ENCODE measurements around the gene DGCR2.
"Not testable (repeated sequence)": the region's sequence is repeated elsewhere in the genome, so short reads cannot be mapped to it uniquely, and the experiment has no call there.

Gene DGCR2

DNA sequence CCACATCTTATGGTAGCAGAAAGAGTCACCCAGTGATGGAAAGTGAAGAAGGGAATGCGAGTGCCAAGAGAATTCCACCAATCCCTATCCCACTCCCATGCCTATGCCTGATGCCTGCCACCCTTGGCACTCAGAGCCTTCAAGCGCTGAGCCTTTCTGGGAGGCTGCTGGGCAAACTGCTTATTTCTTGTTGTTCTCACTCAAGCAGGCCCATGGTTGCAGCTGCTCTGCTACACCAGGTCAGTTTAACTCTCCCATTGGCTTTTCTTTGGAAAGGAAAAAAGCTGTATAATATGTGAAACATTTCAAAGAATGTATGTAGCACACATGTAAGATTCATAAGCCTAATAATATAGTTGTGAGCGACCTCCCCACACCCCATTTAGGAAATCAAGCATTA, 41.4 kb downstream of the DGCR2 start:
- DNase-seq, result no peak

DNA sequence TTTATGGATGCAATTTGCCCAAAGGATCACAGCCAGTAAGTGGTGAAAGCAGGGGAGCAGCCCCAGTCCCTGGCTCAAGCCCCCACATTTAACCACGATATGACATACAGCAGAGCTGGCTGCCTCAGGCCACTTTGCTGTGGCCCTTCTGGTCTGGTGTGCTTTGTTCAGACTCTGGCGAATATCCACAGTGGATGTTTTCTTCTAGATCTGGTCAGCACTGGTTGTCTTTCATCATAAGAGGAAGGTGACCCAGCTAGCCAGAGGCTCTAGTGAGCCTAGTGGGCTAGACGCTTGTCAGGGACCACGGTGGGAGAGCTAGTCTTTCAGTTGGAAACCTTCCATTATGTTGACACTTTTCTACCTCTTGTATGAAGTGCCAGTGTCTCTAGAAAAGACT, 42.5 kb downstream of the DGCR2 start:
- DNase-seq, result no peak

DNA sequence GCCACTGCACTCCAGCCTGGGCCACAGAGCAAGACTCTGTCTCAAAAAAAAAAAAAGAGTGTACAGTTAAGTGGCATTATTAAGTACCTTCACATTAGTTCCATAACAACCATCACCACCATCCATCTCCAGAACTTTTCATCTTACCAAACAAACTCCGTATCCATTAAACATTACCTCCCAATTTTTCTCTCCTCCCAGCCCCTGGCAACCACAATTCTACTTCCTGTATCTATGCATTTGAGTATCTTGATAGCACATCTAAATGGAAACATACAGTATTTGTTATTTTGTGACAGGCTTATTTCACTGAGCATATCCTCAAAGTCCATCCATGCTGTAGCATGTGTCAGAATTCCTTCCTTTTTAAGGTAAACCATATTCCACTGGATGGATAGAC, 46.8 kb downstream of the DGCR2 start:
- DNase-seq, result no peak

DNA sequence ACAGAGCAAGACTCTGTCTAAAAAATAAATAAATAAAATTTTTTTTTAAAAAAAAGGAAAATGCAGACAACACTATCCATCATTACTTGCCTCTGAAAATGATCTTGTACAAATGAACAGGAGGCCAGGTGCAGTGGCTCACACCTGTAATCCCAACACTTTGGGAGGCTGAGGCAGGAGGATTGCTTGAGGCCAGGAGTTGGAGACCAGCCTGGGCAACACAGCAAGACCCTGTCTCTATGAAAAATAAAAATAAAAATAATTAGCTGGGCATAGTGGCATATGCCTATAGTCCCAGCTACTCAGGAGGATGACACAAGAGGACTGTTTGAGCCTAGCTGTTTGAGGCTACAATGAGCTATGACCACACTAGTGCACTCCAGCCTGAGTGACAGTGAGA, 49.4 kb downstream of the DGCR2 start:
- DNase-seq, result not testable (repeated sequence)

DNA sequence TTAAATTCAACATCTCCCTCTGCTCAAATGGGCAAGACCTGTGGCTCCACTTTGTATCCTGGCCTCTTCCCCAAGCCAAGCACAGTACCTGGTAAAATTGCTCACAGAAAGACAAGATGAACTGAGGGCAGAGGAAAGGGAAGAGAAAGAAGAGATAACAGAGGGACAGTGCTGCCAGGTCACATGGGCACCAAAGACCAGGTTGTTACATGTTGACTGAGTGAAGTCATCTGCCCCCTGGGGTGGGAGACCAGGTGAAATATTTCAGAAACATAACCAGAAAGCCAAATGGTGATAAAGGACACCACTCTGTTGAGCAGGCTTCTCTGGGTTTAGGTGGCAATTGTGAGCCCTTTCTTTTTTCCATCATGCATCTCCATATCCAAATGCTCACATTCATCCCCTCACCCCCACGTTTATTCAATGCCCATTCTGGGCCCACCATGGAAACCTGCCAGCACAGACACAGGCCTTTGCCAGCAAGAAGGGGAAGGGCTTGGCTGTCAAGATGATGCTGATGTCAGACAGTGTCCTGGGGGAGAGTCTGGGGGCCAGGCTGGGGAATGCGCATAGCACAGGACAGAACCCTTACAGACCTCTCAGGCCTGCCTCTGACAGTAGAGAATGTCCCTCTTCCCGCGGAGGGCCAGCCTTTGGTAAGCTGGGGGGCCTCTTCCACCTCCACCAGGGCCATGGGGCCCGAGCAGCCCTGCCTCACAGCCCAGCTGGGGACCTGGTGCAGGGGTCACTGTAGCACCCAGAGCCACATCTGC, 51.6 kb downstream of the DGCR2 start:
- DNase-seq, result no peak

DNA sequence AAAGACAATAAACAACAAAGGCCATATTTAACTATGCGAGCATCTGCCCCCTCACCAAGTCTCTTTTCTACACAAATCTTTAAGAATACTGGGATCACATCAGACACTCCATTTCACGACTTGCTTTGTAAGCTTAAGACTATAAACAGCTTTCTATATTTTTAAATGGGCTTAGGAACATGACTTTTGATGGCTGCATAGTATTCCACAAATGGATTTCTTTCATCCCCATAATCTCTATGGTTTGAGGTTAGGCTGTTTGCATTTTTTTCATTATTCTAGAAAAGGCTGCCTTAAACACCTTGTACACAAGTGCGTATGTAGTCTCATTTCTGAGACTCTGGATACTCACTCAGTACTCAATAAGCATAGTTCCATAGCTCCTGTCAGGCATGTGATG, 52.8 kb downstream of the DGCR2 start:
- DNase-seq, result no peak

DNA sequence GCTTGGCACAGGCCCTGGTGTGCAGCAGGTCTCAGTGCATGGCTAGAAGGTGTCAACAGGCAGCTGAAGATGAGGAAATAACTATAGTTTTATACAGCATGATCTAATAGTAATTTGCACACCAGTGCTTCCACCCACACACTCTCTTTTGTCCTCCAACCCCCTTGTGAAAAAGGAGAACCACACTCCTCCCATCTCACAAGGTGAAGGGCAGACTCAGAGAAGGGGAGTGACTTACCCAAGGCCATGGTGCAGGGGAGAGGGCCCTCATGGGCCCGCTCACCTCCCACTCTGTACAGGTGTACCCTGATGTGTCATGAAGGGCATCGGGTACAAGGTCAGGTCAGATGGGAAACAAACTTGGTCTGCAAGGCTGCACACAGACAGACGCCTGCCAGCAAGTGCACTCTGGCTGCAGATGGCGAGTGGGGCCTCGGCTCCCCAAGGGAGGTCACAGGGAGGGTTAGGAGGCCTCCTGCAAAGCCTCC, 53.4 kb downstream of the DGCR2 start:
- no peak for DNase-seq

DNA sequence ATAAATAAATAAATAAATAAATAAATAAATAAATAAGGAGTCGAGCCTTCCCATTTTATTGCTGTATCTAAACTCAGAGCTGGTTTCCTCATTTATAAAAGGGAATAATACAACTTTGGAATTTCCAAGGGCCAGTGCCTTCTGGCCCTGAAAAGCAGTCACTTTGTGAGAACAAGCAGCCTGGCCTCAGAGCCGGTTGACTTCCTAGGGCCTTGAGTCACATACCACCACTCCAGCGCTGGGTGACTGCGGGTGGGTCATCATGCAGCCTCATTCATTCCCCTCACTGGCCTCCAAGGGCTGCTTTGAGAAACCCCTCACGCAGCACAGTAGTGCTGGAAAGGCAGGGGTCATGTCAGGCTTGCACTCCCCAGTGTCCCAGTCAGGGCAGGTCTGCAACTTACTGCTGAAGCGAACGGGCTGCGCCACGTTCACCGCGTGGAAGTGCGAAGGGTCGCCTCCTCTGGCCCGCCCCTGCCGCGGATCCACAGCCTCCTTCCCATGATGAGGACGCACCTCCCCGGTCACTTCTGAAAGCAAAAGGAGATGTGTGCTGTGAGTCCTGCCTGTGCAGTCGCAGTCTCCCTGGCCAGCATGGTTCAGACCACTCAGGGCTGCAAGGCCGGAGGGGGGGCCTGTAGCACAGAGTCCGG, 54.4 kb downstream of the DGCR2 start:
- no peak for DNase-seq

DNA sequence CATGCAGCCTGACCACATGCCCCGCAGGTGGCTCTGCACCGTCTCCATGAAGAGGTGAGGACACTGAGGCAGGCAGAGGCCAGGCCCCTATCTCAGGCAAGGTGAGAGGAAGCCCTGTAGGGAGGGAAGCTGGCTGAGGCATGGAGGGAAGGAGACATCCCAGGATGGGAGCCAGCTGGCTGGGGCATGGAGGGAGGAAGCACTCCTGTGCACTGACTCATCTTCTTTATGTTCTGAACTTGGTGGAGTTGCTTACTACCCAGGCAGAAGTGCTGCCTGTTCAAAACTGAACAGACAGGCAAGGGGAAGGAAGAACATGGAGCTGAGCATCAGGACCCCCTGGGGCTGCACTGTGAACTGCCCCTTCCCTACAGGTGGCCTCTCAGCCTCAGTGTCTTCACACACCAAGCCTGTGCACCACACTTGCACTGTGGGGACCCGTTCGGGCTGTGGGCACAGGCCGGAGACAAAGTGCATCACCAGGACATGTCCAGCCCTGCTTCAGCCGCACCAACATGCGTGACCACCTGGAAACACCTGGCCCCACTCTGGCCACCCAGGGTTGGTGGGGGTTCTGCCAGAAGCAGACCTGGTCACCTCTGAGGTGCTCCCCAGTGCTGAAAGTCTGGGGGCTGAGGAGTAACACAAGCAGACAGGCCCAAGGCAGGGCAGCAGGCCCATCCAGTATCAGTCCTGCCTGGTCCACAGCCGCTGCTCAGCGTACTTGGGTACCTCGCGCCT, 55.5 kb downstream of the DGCR2 start:
- no peak for DNase-seq

DNA sequence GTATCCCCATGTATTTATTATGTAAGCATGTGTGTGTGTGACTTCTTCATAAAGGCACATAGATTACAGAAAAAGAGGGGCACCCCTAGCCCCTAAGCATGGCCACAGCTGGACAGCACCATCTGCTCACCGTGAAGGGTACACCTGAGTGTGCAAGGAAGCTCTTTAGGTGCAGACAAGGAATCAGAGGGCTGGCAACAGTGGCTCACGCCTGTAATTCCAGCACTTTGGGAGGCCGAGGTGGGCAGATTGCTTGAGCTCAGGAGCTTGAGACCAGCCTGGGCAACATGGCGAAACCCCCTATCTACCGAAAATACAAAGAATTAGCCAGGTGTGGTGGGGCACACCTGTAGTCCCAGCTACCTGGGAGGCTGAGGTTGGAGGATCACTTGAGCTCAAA, 56.3 kb downstream of the DGCR2 start:
- DNase-seq, result no peak

DNA sequence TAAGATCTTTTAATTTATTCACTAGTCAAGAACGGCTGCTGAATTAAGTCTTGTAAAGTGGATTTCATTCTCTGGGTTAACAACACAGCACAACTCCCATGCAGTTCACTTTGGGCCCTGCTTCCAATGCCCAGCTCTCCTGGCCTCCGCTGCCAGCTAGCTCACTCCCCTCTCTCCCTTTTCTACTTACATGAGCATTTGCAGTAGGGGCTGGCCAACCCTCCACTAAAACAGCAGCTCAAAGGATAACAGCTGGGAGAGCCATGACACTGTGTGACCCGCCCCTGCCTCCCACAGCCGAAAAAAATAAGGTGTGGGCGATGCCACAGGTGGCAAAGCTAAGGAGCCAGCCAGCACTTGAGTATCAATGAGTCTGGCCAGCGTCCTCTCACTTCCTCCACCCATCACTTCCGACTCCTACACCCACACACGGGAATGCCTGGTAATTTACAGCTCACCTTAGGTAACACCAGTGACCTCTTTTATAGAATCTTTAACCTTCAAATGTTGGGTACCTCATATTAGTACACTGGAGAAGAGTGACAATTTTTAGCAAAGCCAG, 56.8 kb downstream of the DGCR2 start:
- DNase-seq, result no peak

DNA sequence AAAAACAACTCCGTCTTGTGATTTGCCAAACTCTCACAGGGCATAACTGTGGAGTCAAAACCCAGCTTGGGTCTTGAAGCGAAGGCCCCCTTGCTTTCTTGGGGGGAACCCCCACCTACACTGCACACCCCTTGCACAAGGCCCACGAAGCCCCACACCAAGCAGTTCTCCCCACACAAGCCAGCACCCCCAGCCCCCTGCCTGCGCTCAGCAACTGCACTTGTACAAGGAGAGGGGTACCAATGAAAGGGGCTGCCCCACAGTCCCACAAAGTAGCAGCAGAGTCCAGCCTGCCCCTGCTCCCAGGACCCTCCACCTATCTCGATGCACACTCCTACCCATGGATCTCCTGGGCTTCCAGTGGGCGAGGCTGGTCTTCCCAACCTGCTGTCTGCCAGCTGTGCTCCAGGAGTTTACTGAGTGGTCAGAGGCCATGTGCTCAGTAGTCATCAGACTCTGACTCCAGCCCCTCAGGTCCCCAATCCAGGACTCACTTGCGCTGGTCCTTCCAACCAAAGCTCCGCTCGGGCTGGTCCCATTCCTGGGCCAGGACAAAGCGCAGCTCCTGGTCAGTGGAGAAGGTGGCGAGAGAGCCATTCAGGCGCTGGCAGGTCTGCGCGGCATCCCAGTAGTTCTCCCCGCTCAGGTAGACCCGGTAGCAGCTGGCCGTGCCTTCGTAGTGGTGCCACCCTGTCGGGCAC, 57.7 kb downstream of the DGCR2 start:
- no peak for DNase-seq

DNA sequence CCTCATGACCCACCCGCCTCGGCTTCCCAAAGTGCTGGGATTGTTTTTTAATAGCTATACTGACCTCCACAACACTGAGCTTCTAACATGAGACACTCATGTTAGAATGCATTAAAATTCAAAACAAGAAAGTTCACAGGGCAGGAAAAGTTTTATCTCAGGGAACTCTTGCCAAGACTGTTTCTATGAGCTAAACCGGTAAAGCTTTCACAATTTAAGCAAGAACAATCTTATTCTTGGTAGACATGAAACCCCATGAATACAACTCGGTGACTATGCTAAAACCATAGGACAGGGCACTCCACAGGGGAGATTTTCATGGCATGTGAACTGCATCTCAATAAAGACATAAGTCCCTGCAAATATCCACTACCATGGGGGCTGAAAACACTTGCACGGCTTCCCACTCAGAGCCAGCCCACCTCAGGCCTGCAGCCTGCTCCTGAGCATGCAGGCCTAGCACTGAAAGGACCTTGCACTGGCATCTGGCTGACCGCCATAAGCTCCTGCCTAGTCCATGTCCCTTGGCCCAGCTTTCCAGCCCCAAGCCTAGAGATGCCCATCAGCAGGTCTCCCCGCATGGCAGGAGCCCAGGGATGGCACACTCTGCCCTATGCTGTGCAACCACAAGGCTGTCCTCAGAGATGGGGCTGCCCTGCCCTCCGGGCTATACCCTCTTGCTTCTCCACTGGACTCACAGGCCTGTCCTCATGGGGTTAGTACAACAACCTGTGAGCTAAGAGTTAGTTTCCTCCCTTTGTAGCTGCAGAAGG, 58.4 kb downstream of the DGCR2 start:
- DNase-seq, result no peak

DNA sequence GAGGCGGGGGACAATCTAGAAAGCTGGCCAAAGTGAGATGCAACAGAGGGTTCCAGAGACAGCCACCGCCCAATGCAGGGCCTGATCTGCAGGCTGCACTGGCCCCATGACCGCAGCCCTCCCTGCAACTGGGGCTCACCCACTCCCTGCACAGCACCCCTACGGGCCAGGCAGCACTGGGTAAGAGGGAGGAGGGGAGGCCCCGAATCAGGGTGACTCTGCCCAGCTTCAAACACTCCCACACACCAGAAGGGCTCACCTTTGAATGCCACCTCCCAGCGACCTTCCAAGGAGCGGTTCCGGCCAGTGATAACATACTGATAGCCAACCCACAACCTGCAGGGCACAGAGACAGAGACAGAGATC, 59.3 kb downstream of the DGCR2 start:
- no peak for DNase-seq

DNA sequence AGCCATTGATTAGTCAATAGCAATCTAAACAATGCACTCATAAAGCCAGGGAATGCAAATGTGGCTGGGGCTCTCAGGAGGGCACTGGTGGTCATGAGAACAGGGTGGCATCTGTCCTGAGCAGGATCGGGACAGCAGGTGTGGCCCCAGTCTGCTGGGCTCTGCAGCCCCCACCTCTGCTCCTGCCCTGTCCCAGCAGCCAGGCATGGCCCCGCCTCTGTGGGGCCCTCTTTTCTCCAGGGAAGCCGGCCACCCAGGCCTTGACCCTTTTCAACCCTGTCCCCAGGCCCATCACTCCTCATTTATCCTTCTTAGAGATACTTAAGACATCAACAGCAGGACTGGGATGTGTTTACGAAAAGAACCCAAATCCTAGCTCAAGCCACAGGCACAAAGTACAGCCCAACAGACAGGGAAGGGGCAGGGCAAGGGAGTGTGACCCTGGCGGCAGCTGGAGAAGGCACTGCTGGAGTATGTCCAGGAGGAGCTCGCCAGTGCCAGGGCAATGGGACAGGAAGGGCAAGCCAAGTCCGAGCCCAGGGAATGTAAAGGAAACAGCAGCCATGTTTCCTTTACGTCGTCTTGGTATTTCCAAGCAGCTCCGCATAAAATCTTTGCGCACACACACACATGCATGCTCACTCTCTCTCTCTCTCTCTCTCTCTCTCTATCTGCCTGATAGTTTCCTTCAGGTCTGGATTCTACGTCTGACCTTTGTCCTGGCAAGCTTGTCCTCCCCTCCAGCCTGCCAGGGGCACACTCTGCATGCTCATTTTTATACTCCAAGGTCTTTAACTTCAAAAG, 59.9 kb downstream of the DGCR2 start:
- DNase-seq, result no peak

DNA sequence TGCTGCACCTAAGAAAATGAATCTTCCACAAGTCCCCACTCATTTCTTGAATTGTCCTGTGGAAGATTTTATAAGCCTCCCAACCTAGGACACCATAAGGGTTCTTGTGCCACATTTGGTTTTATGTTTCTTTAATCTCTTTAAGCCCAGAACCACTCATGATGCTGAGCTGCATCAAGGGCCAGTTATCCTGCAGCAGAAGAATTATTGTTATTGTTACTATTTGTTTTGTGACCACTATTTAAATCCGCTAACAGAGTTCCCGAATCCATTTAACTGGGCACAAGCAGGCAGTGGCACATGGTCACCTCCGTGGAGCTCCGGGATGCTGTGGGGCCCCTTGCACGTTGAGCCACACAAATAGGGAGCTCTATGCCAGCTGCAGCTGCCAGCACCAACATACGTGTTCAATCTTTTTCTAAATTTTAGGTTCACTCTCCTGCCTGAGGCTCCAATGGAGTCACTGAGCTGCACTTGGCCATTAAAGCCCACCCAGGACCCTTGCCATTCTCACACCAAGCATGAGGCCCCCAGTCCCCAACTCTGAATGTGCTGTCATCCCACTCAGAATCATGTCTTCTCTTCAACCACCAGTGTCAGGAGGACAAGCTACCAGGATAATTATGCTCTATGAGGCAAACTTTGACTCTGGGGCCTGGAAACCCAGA, 60.6 kb downstream of the DGCR2 start:
- DNase-seq, result no peak

DNA sequence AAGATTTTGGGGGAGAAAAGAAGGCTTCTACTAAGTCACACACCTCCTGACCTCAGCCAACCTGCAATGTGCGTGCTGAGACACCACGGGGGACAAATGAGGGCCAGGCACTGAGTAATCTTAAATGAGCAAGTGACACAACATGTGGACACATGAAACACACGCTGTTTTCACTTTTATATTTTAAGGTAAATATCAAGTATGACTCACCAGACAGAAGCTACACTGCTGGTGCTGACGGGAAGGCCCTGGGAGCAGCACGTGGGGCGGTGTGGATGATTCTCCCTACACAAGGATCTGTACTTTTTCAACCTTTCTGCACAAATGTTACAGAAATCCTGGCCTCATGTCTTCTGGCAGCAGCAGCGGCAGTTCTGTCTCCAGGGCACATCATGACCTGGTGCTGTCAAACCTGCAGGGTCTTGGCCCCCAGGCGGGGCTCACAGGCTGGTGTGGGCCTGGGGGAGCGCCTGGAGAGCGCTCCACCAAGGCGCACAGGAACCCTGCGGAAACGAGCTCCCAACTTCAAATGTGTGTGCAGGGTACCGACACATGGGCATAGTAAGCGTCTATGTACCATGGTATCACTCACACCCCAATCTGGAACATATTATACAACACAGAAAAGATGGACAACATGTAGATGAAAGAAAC, 61.7 kb downstream of the DGCR2 start:
- DNase-seq, result no peak

DNA sequence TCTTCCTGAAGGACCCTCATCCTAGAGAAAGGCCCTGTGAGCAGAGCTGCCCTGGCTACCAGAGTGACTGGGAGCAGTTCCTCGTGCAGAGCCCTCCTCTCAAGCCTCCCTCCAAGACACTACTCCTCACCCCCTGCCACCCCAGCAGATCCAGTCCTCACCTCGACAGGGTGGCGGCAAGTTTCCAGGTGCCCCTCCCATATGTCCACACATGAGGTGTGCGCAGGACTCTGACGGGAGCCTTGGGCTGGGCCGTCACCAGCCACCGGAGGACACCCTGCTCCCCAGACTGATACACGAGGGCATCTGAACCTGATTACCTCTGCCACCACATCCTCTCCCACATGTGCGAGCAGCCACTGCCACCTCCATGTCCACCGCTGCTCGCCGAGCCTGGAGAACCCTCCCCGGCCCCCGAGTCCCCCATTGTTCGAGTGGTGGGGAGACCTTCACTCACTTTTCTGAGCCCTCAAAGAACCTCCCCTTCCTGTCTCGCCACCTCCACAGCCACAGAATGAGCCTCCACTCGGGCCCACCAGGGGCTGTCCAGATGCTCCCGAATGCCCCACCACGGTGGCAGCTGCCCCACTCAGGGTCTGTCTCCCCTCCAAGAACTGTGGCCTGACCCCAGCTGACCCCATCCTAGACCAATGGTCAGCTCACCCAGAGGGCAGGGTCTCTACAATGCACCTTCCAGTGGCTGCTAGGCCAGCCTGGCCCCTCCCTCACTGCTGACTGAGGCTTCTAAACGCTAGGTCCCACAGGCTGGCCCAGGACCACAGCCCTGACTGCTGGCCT, 62.5 kb downstream of the DGCR2 start:
- DNase-seq, result no peak

DNA sequence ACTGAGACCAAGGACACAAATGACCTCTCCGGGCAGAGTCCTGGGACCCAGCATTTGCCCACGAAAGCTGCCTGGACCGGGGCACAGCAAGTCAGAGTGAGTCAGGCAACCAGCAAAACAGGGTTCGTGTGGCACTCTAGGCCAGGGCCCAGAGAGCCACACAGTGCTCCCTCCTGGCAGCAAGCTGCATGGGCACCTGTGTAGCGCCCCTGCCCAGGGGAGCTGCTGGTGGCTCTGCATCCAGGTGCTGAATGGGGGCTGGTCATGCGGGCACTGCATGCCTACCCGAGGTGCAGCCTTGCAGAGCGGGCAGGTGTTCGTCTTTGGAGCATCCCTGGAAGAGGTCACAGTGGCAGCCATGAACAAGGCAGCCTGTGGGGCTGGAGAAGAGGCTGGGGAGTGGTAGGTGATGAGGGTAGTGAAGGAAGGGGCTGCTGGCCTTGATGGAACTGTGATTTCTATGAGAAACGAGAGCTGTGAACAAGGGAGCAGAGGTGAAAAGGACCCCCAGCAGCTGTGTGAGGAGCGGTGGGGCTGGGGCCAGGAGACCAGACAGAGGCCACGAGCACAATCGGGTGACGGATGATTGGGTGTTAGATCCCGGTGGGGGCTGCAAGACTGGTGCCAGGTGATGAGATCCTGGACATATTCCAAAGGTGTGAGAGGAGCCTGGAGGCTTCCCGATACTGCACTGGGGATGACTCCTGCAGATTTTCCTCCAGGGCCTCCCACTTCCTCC, 63.3 kb downstream of the DGCR2 start:
- no peak for DNase-seq
